H9 (cell line): ENCODE data around the gene APOBEC3B. TPM values are rescaled to one million over a fixed set of nuclear protein-coding genes. Genes with fewer than 3 reads are reported as not detected.
"Not testable (repeated sequence)": the region's sequence is repeated elsewhere in the genome, so short reads cannot be mapped to it uniquely, and the experiment has no call there.

Experiments used
- DNase-seq: peaks from one replicate; pipeline ENCODE4 v3.0.0-alpha.2; 2017
- H2AFZ ChIP-seq: one replicate; pipeline ENCODE4 v1.6.1; 2013; ENCODE audit warnings: mild to moderate bottlenecking, low read length, control low read depth, moderate library complexity
- H2AK5ac ChIP-seq: 2 replicates; pipeline ENCODE4 v1.6.1; 2013; ENCODE audit warnings: low read length, control low read depth, mixed read lengths; ENCODE audit not compliant: insufficient read length
- H2BK120ac ChIP-seq: one replicate; pipeline ENCODE4 v1.6.1; 2013; ENCODE audit warnings: low read depth, mild to moderate bottlenecking, low read length, control low read depth, inconsistent platforms; ENCODE audit not compliant: poor library complexity, severe bottlenecking
- H2BK12ac ChIP-seq: 2 replicates; pipeline ENCODE4 v1.6.1; 2013; ENCODE audit warnings: low read length, control low read depth, mixed read lengths, low read depth; ENCODE audit not compliant: insufficient read length
- H2BK15ac ChIP-seq: 2 replicates; pipeline ENCODE4 v1.6.1; 2013; ENCODE audit warnings: low read depth, low read length, control low read depth
- H2BK20ac ChIP-seq: one replicate; pipeline ENCODE4 v1.6.1; 2013; ENCODE audit warnings: low read depth, mild to moderate bottlenecking, low read length, control low read depth, inconsistent platforms; ENCODE audit not compliant: poor library complexity, severe bottlenecking
- H2BK5ac ChIP-seq: 2 replicates; pipeline ENCODE4 v1.6.1; 2013; ENCODE audit warnings: low read length, control low read depth, mixed read lengths; ENCODE audit not compliant: insufficient read length
- H3K14ac ChIP-seq: 2 replicates; pipeline ENCODE4 v1.6.1; 2013; ENCODE audit warnings: low read length, control low read depth; ENCODE audit not compliant: insufficient read depth
- H3K18ac ChIP-seq: 2 replicates; pipeline ENCODE4 v1.6.1; 2013; ENCODE audit warnings: low read depth, mild to moderate bottlenecking, mixed read lengths, low read length, control low read depth; ENCODE audit not compliant: insufficient read length
- H3K23ac ChIP-seq: 2 replicates; pipeline ENCODE4 v1.6.1; 2013; ENCODE audit warnings: low read length, control low read depth, mixed read lengths, low read depth; ENCODE audit not compliant: insufficient read length
- H3K23me2 ChIP-seq: 2 replicates; pipeline ENCODE4 v1.6.1; 2013; ENCODE audit warnings: low read depth, mild to moderate bottlenecking, mixed read lengths, low read length, control low read depth; ENCODE audit not compliant: insufficient read length, poor library complexity, severe bottlenecking
- H3K27ac ChIP-seq: 2 replicates; pipeline ENCODE4 v1.5.1; 2013; ENCODE audit warnings: low read length, control low read depth, mixed read lengths, low read depth; ENCODE audit not compliant: insufficient read length
- H3K27me3 ChIP-seq: 2 replicates; pipeline ENCODE4 v1.6.1; 2013; ENCODE audit warnings: low read length, control low read depth, inconsistent platforms; ENCODE audit not compliant: insufficient read depth
- H3K4ac ChIP-seq: 2 replicates; pipeline ENCODE4 v1.6.1; 2013; ENCODE audit warnings: low read depth, mild to moderate bottlenecking, control low read depth, inconsistent platforms, low read length, moderate library complexity
- H3K4me1 ChIP-seq: 2 replicates; pipeline ENCODE4 v1.6.1; 2013; ENCODE audit warnings: low read length, control low read depth, inconsistent platforms; ENCODE audit not compliant: insufficient read depth
- H3K4me2 ChIP-seq: 2 replicates; pipeline ENCODE4 v1.6.1; 2013; ENCODE audit warnings: low read length, control low read depth, mixed read lengths; ENCODE audit not compliant: insufficient read length, insufficient read depth
- H3K56ac ChIP-seq: 2 replicates; pipeline ENCODE4 v1.6.1; 2013; ENCODE audit warnings: low read depth, mild to moderate bottlenecking, mixed read lengths, low read length, control low read depth; ENCODE audit not compliant: insufficient read length
- H3K79me1 ChIP-seq: 2 replicates; pipeline ENCODE4 v1.6.1; 2013; ENCODE audit warnings: low read depth, mild to moderate bottlenecking, moderate library complexity, low read length, control low read depth, inconsistent platforms; ENCODE audit not compliant: insufficient read depth, poor library complexity, severe bottlenecking
- H3K79me2 ChIP-seq: 2 replicates; pipeline ENCODE4 v1.6.1; 2013; ENCODE audit warnings: low read length, control low read depth, inconsistent platforms; ENCODE audit not compliant: insufficient read depth
- H3K9ac ChIP-seq: 2 replicates; pipeline ENCODE4 v1.6.1; 2013; ENCODE audit warnings: low read length, control low read depth, mixed read lengths; ENCODE audit not compliant: insufficient read length; ENCODE audit errors: extremely low read depth
- H3K9me3 ChIP-seq: one replicate; pipeline ENCODE4 v1.6.1; 2013; ENCODE audit warnings: low read depth, low read length, inconsistent platforms; ENCODE audit not compliant: control insufficient read depth
- H3T11ph ChIP-seq: one replicate; pipeline ENCODE4 v1.6.1; 2013; ENCODE audit warnings: mild to moderate bottlenecking, low read length, control low read depth, inconsistent platforms
- H4K20me1 ChIP-seq: one replicate; pipeline ENCODE4 v1.6.1; 2013; ENCODE audit not compliant: control insufficient read depth, insufficient read length, insufficient read depth
- H4K5ac ChIP-seq: 2 replicates; pipeline ENCODE4 v1.6.1; 2013; ENCODE audit warnings: low read depth, mild to moderate bottlenecking, mixed read lengths, low read length, control low read depth; ENCODE audit not compliant: insufficient read length
- H4K8ac ChIP-seq: replicated peaks from 2 replicates; pipeline ENCODE4 v1.6.1; 2013; ENCODE audit warnings: low read length, control low read depth, mixed read lengths, low read depth; ENCODE audit not compliant: insufficient read length
- H4K91ac ChIP-seq: 2 replicates; pipeline ENCODE4 v1.6.1; 2013; ENCODE audit warnings: low read depth, mild to moderate bottlenecking, moderate library complexity, mixed read lengths, low read length, control low read depth; ENCODE audit not compliant: insufficient read length
- H3K27ac Mint-ChIP-seq, 3 experiments: 2 replicates in 2 of 3; 3 replicates in 1 of 3; pipeline ENCODE4 v1.8.0; 2020 to 2021; ENCODE audit warnings: mixed read lengths in 3 of 3, mild to moderate bottlenecking in 1 of 3, moderate library complexity in 1 of 3
- H3K27me3 Mint-ChIP-seq: 2 replicates; pipeline ENCODE4 v1.8.0; 2021; ENCODE audit warnings: low read depth, mild to moderate bottlenecking, moderate library complexity, mixed read lengths
- H3K36me3 Mint-ChIP-seq, 3 experiments: 2 replicates in 2 of 3; 3 replicates in 1 of 3; pipeline ENCODE4 v1.8.0; 2020 to 2021; ENCODE audit warnings: low read depth in 3 of 3, mixed read lengths in 3 of 3; ENCODE audit not compliant: insufficient read depth in 1 of 3
- H3K4me1 Mint-ChIP-seq, 2 experiments: 2 replicates each; pipeline ENCODE4 v1.8.0; 2020; ENCODE audit warnings: mixed read lengths in 2 of 2
- H3K4me3 Mint-ChIP-seq, 2 experiments: 2 replicates in 1 of 2; 3 replicates in 1 of 2; pipeline ENCODE4 v1.8.0; 2020 to 2021; ENCODE audit warnings: mild to moderate bottlenecking in 2 of 2, mixed read lengths in 2 of 2, moderate library complexity in 1 of 2
- H3K9me3 Mint-ChIP-seq, 2 experiments: 2 replicates in 1 of 2; 3 replicates in 1 of 2; pipeline ENCODE4 v1.8.0; 2020; ENCODE audit warnings: mild to moderate bottlenecking in 2 of 2, mixed read lengths in 2 of 2, moderate library complexity in 1 of 2
- WGBS: extraction: QIAGEN DNeasy Blood & Tissue Kit; methylation state at CpG from one replicate; pipeline ENCODE4 v1.1.7; 2013; ENCODE audit warnings: missing lambda C conversion rate, low lambda C conversion rate, mixed read lengths; ENCODE audit not compliant: insufficient read length; ENCODE audit errors: extremely low coverage; 5-methylcytosine and 5-hydroxymethylcytosine counted together
- total RNA-seq: library from RNA; stranded (reverse); gene quantifications from 2 replicates; pipeline ENCODE4 v1.2.1, GENCODE V29; 2021
- TF ChIP-seq, protein P1 (sequence below): fragments of 200-600 bp; sonication (generic); conservative IDR thresholded peaks from 3 replicates; pipeline ENCODE4 v1.8.0; 2021; ENCODE audit warnings: antibody characterized with exemption, mild to moderate bottlenecking

APOBEC3B gene
- total RNA-seq, 1 experiment from 2014 or later = 29.0 TPM

GRCh38 chr22:39013942-39014722 lies 32.0 kb downstream of the APOBEC3B start, which contains the start of gene APOBEC3C:
APOBEC3C (plus strand) TSS chr22:39014257; CDS start chr22:39014363, 106 bp downstream.
- H3K79me1 ChIP-seq = no peaks in the 10 kb centered on the region
- peak within 1 kb of the TSS; percentile 38 for H2BK120ac ChIP-seq
- peaks cover 3% of the 10 kb centered on the region; the same call in 1 of the 2 replicates for H3K79me2 ChIP-seq
- peak within 1 kb of the TSS; percentile 27 for H3K4me2 ChIP-seq
- peaks cover 3% of the 10 kb centered on the region for H3K4me1 ChIP-seq
- no peak within 1 kb of the TSS for H2AFZ ChIP-seq
- H4K8ac ChIP-seq = no peak within 1 kb of the TSS
- no CpG with 5 or more reads among the region's 18 CpGs for WGBS
- H4K91ac ChIP-seq = no peak within 1 kb of the TSS
- H3K27ac Mint-ChIP-seq = peak within 1 kb of the TSS; percentile 86 to 93 (median 88)
- H2BK15ac ChIP-seq = no peak within 1 kb of the TSS
- H3K9me3 Mint-ChIP-seq = peaks cover 0 to 3% of the 10 kb centered on the region in 2 experiments; a peak in 2 of 5 replicates
- peaks cover 3 to 9% (median 8%) of the 10 kb centered on the region in 3 experiments; a peak in 4 of 7 replicates for H3K36me3 Mint-ChIP-seq
- H2BK5ac ChIP-seq = no peak within 1 kb of the TSS
- H3T11ph ChIP-seq = no peak within 1 kb of the TSS
- TF ChIP-seq, protein P1, sequence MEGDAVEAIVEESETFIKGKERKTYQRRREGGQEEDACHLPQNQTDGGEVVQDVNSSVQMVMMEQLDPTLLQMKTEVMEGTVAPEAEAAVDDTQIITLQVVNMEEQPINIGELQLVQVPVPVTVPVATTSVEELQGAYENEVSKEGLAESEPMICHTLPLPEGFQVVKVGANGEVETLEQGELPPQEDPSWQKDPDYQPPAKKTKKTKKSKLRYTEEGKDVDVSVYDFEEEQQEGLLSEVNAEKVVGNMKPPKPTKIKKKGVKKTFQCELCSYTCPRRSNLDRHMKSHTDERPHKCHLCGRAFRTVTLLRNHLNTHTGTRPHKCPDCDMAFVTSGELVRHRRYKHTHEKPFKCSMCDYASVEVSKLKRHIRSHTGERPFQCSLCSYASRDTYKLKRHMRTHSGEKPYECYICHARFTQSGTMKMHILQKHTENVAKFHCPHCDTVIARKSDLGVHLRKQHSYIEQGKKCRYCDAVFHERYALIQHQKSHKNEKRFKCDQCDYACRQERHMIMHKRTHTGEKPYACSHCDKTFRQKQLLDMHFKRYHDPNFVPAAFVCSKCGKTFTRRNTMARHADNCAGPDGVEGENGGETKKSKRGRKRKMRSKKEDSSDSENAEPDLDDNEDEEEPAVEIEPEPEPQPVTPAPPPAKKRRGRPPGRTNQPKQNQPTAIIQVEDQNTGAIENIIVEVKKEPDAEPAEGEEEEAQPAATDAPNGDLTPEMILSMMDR = peak; percentile 14; the same call in 1 of the 3 replicates
- no peak within 1 kb of the TSS for H3K27ac ChIP-seq
- H3K4me3 Mint-ChIP-seq = peak within 1 kb of the TSS; percentile 59 to 71
- no peak within 1 kb of the TSS for H2BK12ac ChIP-seq
- no peak within 1 kb of the TSS for H4K5ac ChIP-seq
- peak; percentile 71 for DNase-seq
- no peaks in the 10 kb centered on the region for H4K20me1 ChIP-seq
- no peaks in the 10 kb centered on the region for H3K9me3 ChIP-seq
- peak within 1 kb of the TSS; percentile 88 for H3K18ac ChIP-seq
- no peaks in the 10 kb centered on the region for H3K27me3 ChIP-seq
- H3K27me3 Mint-ChIP-seq = no peaks in the 10 kb centered on the region; the same call in 1 of the 2 replicates
- H3K56ac ChIP-seq = no peak within 1 kb of the TSS
- no peak within 1 kb of the TSS for H2AK5ac ChIP-seq
- H3K9ac ChIP-seq = no peak within 1 kb of the TSS
- no peak within 1 kb of the TSS for H2BK20ac ChIP-seq
- H3K23ac ChIP-seq = no peak within 1 kb of the TSS
- H3K4ac ChIP-seq = no peak within 1 kb of the TSS
- H3K4me1 Mint-ChIP-seq = peaks cover 54 to 60% of the 10 kb centered on the region in 2 experiments
- peaks cover 13% of the 10 kb centered on the region for H3K23me2 ChIP-seq
- peak within 1 kb of the TSS; percentile 88; the same call in 1 of the 2 replicates for H3K14ac ChIP-seq

DNA sequence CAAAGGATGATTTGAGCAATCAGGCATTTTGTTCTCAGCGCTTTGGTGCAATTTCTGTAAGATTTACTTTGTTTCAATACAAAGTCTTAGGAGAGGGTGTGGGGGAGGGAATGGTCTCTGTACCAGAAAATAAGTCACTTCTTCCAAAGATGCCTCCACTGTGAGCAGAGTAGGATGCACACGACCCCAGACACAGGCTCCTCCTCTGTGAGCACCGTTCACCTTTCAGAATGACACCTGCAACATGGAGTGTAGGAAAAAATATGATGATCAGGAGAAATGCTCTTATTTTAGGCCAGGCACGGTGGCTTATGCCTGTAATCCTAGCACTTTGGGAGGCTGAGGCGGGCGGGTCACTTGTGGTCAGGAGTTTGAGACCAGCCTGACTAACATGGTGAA lies 32.6 kb downstream of the APOBEC3B start:
- not testable (repeated sequence) for H3K27ac ChIP-seq, H3K79me2 ChIP-seq, H2AFZ ChIP-seq, H3K4me1 ChIP-seq, H3K9me3 Mint-ChIP-seq, H3K9ac ChIP-seq, H3K27me3 Mint-ChIP-seq, H2BK12ac ChIP-seq, H3K79me1 ChIP-seq, DNase-seq, H4K20me1 ChIP-seq, H4K5ac ChIP-seq, H3K4ac ChIP-seq, H2AK5ac ChIP-seq, H4K8ac ChIP-seq, H3K23ac ChIP-seq, H3K14ac ChIP-seq, H3K27me3 ChIP-seq, H2BK20ac ChIP-seq, H2BK15ac ChIP-seq, H4K91ac ChIP-seq, H3K56ac ChIP-seq, H2BK5ac ChIP-seq, H3K9me3 ChIP-seq, H3T11ph ChIP-seq
- H3K27ac Mint-ChIP-seq = peak overlapping the region; percentile 78 to 93 (median 81); a peak in 5 of 7 replicates
- Histone ChIP-seq H3K4me2 (peak overlapping the region; percentile 27), H2BK120ac (peak overlapping the region; percentile 38), H3K23me2 (peaks cover 13% of the 10 kb centered on the region), H3K18ac (peak overlapping the region; percentile 64)
- WGBS = no CpG with 5 or more reads among the region's 6 CpGs
- peaks cover 4 to 13% (median 8%) of the 10 kb centered on the region in 3 experiments; a peak in 4 of 7 replicates for H3K36me3 Mint-ChIP-seq
- H3K4me3 Mint-ChIP-seq = peak overlapping the region; percentile 59 to 71
- H3K4me1 Mint-ChIP-seq = peaks cover 58 to 66% of the 10 kb centered on the region in 2 experiments
